Activated CD8-positive, alpha-beta memory T cell treated with anti-CD3 and anti-CD28 coated beads for 48 hours (primary cell): Measurements from ENCODE around the gene IL18.
"Not testable (repeated sequence)": the region's sequence is repeated elsewhere in the genome, so short reads cannot be mapped to it uniquely, and the experiment has no call there.

ENCODE experiments used
- DNase-seq, 3 experiments: peaks; one replicate each; pipeline ENCODE4 v3.0.0-alpha.2; 2020; ENCODE audit warnings: low read depth in 2 of 3, low spot score in 2 of 3

IL18 gene

GRCh38 chr11:112172362-112172994, 8.6 kb upstream of the IL18 start:
- DNase-seq: no peak

DNA sequence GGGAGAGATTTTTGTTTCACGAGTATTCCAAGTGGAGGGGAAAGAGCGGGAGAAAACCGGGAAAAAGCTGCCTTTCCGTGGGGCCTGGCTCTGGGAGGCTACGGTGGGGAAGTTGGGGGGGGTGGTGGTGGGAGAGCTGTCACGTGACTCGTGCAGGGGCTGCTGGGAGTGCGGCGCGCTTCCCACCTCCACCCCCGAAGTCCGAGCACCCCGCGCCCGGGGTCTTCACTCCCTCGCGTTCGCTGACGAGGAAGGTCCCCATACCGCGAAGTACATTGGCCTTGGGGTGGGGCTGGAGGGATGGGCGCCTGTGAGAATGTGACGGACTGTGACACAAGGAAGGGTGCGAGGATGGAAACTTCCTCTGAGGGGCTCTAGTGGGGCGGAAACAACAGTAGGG, 3.3 kb upstream of the IL18 start, which contains the start of gene TEX12:
Gene TEX12 (plus strand): TSS at position 228 of the 400 bp plus-strand sequence. CDS start 1,897 bp downstream, outside the sequence.
- DNase-seq: no peak

GRCh38 chr11:112166562-112166961, 2.7 kb upstream of the IL18 start:
- DNase-seq: no peak

GRCh38 chr11:112165049-112165448, 1.2 kb upstream of the IL18 start:
- no peak for DNase-seq

- DNase-seq: no peak
Observed at GRCh38 chr11:112162761-112163546, 940 bp downstream of the IL18 start.

DNA sequence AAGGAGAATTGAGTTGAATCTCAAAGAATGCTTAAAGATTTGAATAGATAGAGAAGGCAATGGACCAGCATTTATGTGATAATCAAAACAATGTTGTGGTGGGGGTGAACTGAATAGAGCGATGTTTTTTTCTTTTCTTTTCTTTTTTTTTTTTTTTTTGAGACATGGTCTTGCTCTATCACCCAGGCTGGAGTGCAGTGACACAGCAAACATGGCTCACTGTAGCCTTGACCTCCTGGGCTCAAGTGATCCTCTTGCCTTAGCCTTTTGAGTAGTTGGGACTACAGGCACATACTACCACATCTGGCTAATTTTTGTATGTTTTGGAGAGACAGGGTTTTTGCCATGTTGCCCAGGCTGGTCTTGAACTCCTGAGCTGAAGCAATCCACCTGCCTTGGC, 1.7 kb downstream of the IL18 start:
- DNase-seq: not testable (repeated sequence)

DNA sequence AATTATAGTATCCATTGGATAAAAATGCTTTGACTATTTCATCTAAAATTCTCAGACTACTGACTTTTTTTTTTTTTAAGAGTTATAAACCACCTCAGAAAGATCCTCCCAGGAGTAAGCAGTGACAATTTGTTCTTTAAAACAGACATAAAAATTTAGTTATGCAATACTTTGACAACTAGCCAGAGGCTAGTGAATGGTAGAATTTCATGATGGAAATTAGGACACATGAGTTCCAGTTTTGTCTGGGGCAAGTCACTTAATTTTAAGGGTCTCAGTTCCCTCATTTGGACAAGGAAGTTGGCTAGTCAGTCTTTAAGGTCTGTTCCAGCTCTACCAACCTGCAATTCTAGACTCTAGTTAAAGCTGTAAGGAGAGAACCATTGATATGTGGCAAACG, 2.9 kb downstream of the IL18 start:
- DNase-seq: no peak

- DNase-seq: no peak
Observed at GRCh38 chr11:112160091-112160848, 3.6 kb downstream of the IL18 start.

DNA sequence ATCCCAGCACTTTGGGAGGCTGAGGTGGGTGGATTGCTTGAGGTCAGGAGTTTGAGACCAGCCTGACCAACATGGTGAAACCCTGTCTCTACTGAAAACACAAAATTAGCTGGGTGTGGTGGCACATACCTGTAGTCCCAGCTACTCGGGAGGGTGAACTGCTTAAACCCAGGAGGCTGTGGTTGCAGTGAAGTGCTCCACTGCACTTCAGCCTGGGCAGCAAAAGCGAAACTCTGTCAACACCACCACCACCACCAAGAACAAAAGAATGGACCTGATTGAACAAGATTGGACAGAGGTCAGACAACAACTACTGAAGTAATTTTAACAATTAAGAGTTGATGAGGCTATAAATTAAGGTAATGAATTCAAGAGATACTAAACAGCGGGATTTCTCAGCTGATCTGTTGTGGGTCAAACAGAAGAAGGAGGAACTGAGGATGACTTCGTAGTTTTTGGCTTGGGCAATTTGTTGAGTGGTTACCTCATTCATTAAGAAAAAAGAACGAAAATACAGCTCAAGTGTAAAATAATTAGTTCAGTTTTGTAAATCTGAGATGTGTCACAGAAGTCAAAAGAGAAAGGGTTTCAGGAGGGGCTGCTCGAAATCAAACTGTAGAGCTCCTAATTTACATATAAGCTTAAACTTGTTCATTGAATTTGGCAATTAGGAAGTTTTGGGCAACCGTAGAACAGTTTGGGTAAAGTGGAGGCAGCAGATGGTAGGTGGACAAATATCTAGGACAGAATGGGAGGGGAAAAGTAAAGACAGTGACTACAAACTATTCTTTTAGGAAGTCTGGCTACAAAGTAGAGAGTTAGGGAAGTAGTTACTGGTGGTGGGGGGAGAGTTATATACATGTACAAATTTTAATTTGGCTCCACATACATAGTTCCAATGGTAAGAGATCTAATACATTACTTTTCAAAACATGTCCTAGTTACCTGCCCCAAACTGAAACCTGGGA, 4.5 kb downstream of the IL18 start:
- DNase-seq: no peak

DNA sequence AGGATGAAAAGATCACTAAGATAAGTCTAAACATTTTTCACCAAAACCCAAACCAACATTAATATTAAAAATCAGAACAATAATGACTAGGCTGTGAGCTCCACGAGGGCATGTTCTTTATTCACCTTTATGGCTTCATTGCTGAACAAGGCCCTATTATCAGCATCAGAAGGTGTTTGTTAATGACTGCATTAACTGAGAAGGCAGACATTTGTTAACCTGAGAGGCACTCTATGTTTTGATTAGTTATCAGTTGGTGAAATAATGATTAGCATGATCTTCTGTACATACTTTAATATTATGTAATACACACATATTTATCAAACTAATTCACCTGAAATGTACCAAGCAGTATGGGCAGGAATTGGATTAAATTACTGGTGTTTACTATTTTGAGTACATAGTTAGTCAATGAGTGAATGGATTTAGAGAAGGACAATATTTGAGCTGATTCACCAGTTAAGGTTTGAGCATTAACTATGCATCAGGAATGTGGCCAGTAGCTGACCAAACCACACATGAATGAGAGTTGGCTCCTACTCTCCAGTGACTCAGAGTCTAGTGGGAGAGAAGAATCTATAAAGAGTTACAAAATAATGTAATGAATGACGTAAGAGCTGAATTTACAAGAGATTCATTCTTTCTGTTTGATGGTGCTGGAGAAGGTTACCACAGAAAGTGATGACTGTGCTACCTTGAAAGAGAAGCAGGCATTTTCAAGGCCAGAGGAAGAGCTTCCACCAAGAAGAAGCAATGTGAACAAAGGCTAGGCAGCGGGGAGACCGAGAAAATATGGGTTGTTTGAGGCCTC, 6.7 kb downstream of the IL18 start:
- DNase-seq: no peak

DNA sequence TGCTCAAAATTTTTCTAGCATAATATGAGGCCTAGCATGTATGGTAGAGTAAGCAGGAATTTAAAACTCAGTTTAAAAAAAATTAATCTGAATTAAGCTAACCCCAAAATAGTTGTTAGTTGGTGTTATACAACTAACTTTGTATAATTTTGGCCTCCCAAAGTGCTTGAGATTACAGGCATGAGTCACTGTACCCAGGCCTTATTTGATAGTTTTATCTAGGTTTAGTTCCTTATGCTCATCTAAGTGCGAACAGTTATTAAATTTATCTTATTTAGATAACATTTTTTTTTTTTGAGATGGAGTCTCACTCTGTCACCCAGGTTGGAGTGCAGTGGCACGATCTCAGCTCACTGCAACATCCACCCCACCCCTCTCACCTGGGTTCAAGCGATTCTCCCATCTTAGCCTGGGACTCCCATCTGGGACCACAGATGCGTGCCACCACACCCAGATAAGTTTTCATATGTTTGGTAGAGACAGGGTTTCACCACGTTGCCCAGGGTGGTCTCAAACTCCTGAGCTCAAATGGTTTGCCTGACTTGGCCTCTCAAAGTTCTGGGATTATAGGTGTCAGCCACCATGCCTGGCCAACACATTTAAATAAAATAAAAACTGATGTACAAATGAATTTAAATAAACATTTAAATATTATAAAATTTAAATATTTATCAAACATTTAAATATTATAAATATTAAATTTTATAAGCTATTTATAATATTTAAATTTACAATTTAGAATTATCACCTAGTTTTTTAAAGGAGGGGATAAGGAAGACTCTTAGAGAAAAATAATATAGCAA, 7.5 kb downstream of the IL18 start:
- DNase-seq: no peak

DNA sequence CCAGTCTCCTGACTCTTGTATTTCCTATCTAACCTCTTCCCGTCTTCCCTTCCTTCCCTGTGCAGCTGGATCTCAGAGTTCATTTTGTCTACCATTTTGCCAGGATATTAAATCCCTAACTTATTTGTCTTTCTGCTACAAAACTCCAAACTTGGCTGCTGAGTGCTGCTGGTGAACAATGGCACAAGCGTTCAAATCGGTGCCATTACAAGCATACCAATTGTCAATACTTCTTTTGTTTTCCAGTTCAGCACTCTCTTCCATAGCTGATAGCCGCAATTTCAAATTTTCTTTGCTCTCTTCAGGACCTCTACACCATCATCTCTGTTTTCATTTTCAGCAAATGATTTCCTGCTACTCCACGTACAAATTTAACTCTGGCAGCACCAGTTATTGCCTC, 13.4 kb downstream of the IL18 start:
- DNase-seq: no peak

DNA sequence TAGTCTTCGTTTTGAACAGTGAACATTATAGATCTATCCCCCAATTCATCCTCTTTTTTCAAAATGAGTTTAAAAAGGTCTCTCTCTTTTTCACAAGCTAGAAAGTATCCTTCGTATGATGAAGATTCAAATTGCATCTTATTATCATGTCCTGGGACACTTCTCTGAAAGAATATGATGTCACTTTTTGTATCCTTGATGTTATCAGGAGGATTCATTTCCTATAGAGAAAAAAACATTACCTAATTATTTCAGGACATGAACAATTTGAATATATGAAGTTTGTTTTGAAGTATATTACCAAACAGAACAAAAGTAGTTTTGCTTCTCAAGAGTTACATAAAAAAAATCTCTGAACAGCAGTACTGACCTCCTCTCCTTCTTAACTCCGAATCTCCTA, 20.3 kb downstream of the IL18 start:
- DNase-seq: no peak

DNA sequence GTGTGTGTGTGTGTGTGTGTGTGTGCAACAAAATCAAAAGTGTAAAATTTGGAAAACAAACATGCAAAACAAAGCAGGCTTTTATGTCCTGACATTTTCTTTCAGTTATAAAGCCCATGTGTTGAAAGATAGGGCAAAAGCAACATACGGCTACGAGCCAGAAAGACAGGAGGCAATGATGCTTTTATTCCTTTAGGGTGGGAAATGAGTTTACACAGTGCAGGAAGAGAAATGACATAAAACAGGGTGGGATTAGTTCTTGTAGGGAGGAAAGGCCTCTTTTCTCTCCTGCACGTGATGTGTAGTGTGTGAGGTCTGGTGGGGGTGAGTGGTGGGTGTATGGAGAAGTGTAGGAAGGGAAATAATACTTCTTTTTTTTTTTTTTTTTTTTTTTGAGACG, 29.4 kb downstream of the IL18 start:
- no peak for DNase-seq

DNA sequence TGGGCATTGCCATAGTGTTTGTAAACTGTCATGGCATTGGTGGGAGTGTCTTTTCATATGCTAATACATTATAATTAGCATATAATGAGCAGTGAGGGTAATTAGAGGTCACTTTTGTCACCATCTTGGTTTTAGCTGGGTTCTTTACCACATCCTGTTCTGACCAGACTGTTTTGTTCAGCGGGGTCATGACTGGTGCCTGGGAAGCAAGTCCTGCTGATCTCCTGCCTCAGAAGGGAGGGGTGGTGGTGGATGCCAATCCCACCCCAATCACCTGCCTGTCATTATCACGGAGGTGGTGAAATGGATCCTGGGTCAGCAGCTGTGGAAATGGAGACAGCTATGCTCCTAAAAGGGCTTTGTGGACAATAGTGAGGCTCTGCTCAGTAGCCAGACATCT, 31.2 kb downstream of the IL18 start:
- DNase-seq: no peak

DNA sequence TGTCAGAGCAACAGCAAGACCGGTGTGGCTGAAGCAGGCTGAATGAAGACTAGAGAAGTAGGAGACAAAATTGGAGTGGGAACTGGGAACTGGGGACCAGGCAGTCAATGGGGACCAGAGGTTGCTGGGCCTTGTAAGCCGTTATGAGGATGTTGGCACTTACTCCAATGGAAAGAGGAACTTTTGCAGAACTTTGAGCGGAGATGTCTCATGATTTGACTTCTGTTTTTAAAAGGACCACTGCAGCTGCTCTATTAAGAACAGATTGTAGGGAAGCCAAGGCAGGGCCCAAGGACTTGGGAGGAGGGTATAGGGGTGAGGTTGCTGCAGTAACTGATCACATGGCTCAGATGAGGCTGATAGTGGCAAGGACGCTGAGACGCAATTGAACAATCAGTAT, 34.2 kb downstream of the IL18 start:
- DNase-seq: no peak

GRCh38 chr11:112128483-112129121, 35.3 kb downstream of the IL18 start:
- DNase-seq: no peak

DNA sequence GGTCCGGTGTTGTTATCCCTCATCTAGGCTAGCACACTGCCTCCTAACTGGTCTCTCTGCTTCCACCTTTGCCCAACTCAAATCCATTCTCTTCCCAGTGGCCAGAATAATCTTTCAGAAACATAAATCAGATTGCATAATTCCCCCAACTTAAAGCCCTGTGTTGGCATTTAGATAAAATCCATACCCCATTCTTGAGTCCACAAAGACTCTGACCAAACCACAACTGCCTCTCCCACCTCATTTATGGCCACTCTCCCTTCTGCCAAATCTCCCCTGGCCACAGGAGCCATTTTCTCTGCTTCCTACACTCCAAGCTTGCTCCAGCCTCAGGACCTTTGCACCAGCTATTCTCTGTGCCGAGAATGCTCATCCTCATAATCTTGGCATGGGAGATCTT, 36.8 kb downstream of the IL18 start:
- DNase-seq: no peak

GRCh38 chr11:112123129-112123528, 40.8 kb downstream of the IL18 start:
- DNase-seq: no peak
